ENCODE measurements around the gene NENF.
"Not testable (repeated sequence)": the region's sequence is repeated elsewhere in the genome, so short reads cannot be mapped to it uniquely, and the experiment has no call there.

The NENF gene

DNA sequence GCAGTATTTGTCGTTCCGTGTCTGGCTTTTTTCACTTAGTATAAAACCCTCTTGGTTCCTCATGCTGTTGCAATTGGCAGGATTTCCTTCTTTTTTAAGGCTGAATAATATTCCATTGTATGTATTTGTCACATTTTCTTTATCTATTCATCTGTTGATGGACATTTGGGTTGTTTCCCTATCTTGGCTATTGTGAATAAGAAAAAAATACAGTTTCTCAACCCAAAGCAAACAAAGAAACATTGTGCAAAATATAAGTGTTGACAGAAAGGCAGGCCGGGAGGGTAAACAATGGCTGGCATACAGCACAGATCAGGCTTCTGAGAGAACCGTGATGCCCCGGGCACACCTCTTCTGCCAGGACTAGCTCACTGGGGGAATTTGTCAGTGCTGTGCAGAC is 26.9 kb downstream of the NENF start:
- no peak for DNase-seq (ENCODE audit: low read depth in 3 of 3)

DNA sequence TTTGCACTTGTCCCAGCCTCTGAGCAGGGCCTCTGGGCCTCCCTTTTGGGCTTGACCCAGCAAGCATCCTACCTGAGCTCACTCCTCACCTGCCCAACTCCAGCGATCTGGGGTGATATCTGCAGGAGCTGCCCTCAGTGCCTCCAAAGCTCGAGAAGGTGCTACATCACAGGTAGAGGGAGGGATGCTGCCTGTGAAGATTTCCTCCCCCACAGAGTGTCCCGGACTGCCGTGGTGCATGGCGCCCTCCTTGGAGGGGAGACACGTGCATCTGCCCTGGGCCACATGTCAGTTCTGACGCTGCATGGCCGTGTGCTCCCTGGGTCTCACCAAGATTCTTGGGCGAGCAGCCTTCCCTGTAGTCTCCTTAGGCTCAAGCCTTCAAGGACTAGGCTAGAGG is 27.7 kb downstream of the NENF start:
- DNase-seq (ENCODE audit: low read depth in 3 of 3): no peak

DNA sequence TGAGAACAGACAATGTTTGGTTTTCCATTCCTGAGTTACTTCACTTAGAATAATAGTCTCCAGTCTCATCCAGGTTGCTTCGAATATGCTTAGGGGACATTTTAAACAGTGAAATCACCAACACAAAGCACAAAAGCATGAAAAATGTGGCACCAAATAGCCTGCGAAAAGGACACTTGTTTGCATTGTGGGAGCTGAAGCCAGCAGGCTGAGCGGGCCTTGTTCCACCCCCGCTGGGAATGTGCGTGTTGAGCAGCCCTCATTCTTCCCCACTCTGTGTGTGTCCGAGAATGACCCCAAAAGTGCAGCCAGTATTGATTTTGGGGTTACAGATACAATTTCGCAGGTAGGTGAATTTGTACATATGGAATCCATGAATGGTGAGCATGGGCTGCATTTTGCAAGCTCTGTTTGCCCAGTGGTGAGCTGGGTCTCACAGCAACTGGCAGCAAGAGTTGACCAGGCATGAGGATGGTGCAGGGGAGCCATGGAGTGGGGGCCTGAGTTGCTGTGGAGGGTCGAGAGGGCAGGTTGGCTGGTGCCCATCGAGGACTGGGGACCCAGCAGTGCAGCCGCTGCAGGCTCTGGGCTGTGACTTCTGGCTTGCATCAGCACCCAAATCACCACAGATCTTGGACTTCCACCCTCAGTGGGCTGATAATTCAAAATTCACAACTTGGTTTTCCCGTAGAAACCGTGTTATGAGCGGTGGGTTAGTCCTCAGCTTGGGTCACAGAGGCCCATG is 29.4 kb downstream of the NENF start:
- DNase-seq (ENCODE audit: low read depth in 3 of 3): no peak

DNA sequence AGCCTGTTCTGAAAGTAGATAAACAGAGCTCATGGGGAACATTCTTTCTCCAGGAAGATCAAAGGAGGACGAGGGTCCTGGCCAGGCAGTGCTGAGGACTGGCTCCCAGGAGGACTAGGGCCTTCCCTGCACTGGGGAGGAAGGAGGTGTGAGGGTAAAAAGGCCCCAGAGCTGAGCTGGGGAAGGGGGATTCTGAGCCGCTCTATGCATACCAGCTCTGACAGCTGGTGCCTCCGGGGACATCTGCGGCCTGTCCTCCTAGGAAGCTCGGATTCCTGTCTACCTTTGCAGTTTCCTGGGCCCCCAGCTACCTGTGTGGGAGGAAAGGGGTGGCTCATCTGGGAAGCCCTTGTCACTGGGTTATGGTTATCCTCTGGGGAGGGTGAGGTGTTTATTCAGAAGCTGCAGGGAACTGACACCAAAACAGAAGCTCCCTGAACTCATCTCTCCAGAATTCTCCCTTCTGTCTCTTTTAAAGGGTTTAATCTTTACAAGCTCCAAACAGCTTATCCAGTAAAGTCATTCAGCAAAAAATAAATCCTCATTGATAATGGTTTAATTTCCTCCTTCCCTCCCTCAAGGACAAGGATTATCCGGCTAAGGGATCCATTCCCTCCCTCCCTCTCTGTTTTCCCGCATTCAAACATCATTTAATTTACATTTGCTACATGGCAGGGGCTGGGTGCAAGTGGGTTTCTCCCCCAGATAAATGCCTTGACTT is 31.0 kb downstream of the NENF start:
- DNase-seq (ENCODE audit: low read depth in 3 of 3): no peak

DNA sequence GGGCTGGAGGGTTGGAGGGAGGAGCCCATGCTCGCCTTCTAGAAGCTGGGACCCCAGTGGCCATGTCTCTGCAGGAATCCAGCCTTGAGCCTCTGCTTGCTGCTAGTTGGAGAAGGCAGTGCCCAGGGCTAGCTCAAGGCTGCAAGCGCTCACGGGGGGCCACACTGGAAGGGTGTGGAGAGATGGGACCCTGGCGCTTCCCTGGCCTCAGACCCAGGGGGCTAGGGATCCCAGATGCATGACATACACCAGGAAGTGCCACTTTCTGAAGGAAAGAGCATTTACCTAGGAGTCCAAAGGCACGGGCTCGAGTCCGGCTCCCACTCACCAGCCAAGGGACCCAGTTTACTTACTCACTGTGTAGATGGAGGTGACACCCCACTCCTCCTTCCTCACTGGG is 32.6 kb downstream of the NENF start:
- no peak for DNase-seq (ENCODE audit: low read depth in 3 of 3)

DNA sequence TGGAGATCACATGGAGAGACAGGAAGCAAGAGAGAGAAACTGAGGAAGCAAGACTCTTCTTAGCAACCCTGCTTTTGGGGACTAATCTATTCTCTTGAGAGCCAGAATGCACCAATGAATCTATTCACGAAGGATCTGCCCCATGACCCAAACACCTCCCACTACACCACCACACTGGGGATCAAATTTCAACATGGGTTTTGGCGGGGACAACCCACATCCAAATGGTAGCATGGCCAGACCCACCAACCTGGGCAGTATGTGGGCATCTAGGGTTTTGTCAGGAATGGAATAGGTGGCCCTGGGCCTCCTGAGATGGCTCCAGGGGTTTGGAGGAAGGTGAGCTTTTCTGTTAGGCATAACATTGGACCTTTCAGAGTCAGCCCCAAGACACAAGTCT is 33.7 kb downstream of the NENF start:
- no peak for DNase-seq (ENCODE audit: low read depth in 3 of 3)

DNA sequence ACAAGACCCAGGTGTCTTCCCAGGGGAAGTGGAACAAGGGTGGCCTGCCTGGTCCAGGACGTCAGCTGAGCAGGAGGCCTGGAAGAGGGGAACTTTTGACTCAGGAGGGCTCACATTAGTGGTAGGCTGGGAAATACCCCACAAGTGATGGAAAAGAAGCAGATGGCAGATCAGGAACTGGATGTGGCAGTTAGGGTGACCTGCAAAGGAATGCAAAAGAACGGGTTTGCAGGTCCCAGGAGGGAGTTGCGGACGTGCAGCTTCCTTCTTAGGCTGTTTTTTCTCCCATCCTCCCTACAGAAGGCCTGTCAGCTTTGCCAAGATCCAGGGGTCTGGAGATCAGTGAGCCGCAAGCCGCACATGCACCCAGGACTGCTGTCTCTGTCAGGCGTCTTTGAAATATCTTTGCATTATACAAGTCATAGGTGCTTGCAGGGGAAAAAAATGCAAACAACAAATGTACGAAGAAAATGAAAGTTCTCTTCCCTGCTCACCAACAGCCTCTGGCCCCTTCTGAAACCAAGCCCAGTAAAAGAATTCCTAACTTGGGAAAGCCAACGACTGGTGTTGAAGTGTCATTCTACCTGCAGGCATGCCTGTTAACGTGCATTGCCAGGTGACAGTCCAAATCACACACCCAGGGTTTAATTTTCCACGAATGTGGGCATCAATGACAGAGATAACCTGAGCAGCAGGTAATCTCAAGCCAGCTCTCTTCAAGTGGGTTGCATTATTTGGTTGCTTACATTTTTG is 34.4 kb downstream of the NENF start:
- no peak for DNase-seq (ENCODE audit: low read depth in 3 of 3)

DNA sequence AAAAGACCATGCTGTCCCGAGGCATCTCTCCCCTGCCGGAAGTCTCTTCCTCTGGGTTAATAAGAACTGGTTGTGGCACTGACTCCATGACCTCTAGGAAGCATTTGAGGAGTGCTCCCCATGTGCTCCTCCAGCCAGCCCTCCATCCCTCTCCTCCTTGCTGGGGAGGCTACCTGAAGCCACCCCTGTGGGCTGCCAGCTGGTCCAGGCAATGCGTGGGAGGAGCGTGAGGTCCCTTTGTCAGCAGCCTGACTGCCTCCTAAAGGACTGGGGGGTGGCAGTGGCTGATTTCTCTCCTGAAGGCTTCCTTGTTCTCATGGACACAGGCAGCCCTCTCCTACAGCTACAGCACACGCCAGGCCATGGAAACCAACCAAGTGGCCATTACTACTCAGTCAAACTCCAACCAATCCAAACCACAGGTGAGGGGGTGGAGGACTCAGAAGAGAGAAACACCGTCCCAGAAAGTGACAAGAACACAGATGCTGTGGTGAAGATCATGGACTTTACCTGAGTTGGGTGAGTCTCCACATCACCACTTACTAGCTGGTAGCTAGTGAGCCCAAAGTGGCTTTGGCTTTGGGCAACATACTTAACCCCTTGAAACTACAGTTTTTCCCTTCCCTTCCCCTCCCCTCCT is 35.2 kb downstream of the NENF start:
- DNase-seq (ENCODE audit: low read depth in 3 of 3): no peak

DNA sequence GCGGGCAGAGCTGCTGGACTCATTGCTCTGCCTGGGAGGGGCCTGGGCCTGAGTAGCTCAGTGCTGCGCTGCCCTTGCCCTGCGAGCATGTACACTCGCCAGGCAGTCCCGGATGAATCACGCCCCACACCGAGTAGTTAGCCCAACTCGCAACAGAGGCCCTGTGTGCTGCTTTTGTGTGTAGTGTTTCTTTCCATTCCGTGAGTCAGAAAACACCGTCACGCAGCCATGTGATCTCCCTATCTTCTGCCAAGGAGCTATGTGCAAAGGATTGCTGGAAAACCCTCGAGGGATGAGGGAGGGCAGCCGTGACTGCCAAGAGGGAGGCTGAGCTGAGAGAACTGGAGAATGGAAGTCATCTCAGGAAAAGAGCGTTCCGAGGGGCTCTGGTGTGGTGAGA is 37.3 kb downstream of the NENF start:
- no peak for DNase-seq (ENCODE audit: low read depth in 3 of 3)

DNA sequence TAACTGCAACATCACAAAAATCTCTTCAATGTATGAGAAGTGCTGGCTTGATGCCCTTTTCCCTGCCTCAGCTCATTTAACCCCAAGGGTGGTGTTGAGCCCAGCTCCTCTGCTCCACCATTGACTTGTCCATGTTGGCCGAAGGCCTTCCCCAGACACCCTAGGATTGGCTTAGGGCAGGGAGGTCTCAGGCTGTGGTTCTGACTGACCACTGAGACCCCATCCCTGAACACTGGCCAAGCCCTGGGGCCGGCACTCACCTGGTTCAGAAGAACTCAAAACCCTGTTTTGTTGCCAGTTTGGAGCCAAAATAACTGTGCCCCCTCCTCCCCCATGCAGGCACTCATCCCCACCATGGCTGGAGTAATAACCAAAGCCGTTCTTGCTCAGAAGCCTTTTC is 38.6 kb downstream of the NENF start:
- no peak for DNase-seq (ENCODE audit: low read depth in 3 of 3)

DNA sequence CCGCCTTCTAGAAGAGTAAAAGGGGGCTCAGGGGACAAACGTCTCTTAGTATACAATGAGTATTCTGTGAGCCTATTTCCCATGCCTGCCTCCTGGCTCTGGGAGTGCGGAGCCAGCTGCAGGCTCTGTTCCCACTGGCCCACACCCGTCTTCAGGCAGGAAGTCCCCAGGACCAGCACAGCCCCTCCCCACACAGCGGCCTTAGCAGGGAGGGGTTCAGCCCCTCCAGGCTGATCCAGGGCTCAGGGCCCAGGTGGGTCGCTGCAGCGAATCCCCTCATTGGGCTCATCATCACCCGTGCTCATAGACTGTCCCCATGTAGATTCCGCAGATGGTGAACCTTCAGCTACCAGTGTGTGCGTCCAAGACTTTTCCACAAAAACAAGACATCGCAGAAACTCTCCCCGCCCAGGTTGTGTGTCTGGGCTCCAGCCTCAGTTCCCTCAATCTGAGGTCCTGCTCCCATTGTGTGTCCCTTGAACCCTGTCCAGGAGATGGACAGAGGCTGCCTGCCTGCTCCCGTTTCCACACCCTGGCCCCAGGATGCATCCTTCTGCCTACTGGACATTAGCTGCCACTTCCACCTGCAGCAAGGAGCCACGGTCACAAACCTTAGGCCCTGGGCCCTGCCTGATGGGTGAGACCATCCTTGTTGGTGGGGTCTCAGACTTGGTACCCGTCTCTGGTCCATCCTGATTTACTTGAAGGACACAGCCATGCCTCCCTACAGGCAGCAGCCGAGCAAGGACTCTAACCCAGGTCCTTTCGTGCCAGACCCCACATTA is 39.4 kb downstream of the NENF start:
- no peak for DNase-seq (ENCODE audit: low read depth in 3 of 3)

DNA sequence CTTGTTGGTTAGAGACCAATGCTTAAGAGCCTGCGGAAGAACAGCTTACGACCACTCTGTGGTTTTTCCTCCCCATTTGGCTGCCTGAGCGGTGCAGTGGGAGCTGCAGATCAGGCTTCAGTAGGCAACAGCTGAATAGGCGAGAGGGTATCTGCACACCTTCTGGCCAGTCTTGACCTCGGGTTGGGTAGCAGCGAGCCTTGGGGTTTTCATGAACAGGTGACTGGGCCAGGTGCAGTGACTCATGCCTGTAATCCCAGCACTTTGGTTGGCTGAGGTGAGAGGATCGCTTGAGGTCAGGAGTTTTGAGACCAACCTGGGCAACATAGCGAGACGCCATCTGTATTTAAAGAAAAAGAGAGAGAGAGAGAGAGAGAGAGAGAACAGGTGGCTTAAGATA is 41.0 kb downstream of the NENF start:
- DNase-seq (ENCODE audit: low read depth in 3 of 3): no peak

DNA sequence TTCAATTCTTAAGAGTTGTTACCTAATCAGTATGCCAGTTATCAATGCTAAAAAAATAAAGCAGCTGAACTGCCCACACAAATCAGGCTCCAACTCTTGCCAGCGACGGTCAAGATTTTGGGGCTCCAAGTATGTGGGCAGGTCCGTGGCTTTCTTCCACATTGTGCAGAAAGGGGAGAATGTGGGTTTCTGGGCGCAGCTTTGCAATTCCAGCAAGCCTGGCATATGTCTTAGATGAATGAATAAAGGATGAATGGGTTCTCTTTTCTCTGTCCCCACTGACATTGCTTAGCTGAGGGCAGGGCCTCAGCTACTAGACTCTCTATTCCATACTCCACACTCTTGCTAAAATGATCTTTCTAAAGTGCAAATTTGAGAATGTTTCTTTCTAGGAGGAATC is 42.4 kb downstream of the NENF start:
- no peak for DNase-seq (ENCODE audit: low read depth in 3 of 3)

DNA sequence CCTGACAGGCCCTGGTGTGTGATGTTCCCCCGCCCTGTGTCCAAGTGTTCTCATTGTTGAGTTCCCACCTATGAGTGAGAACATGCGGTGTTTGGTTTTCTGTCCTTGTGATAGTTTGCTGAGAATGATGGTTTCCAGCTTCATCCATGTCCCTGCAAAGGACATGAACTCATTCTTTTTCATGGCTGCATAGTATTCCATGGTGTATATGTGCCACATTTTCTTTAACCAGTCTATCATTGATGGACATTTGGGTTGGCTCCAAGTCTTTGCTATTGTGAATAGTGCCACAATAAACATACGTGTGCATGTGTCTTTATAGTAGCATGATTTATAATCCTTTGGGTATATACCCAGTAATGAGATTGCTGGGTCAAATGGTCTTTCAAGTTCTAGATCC is 43.1 kb downstream of the NENF start:
- DNase-seq (ENCODE audit: low read depth in 3 of 3): not testable (repeated sequence)

DNA sequence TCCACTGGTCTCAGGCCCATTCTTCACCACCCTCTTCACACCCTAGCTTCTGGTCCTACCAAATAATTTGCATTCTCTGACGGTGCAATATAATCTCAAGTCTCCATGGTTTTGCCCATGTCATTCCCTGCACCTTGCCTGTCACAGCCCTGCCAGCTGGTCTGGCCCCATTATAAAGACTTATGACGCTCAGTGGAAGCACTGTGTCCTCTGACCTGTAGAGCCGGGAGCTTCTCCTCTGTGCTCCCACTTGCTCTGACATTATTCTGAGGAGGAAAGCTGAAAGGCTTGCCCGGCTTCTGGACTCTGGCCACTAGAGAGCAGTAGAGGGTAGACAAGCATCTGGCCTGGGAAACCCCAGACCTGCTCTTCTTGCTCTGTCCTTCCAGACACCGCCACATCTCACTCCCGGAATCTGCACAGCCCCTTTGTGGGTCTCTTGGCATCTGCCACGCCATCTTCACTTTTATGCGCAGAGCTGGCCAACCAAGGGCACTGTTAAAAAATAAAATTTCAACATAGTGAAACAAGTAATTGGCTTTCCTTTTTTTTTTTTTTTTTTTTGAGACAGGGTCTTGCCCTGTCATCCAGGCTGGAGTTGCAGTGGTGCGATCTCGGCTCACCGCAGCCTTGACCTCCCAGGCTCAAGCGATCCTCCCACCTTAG is 44.4 kb downstream of the NENF start:
- peak; percentile 65 to 70 (median 67) for DNase-seq (ENCODE audit: low read depth in 3 of 3)

DNA sequence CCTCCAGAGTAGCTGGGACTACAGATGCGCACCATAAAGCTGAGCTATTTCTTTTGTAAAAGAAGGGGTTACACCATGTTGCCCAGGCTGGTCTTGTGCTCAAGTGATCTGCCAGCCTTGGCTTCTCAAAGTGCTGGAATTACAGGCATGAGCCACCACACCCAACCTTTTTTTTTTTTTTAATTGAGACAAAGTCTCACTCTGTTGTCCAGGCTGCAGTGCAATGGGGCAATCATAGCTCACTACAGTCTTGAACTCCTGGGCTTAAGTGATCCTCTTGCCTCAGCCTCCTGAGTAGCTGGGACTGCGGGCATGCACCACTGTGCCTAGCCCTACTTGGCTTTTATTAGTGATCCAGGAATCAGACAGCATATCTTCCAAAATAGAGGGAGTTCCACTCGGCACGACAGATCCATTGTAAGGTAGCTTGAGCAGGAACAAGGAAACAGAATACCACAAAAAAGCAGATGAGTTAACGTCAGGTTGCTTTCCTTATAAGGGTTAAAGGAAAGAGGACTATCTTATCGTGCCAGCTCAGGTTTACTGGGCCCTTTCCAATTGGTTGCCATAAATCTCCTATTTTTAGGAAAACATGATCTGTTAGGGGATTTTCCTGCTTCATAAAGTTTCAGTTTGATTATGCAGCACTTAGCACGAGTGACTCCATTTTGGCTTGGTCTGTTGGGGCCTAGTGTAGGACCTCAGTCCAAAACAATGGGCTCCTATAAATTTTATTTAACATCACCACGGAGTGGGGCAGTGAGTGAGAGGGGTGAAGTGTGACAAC is 45.2 kb downstream of the NENF start:
- no peak for DNase-seq (ENCODE audit: low read depth in 3 of 3)

DNA sequence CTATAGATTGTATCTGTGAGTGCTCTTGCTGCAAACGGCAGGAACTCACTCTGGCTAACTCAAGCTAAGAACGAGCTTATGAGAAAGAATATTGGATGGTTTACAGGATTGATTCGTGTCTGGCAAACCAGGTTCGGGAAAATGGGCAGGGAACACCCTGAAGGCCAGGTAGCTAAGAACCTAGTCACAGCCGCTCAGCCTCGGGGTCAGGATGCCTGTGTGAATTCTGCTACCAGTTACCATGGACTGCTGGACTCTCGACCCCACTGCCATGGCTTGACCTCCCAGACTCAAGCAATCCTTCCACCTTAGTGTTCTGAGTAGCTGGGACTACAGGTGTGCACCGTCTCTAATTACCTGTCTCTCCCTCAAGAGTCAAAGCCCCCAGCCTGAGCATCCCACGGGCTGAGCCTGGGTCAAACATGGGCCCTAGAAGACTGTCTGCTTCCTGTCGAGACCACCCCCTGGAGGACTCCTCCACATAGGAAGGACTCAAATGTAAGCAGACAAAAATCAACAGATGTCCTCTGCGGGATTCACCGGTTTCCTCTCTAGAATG is 45.8 kb downstream of the NENF start:
- DNase-seq (ENCODE audit: low read depth in 3 of 3): no peak

DNA sequence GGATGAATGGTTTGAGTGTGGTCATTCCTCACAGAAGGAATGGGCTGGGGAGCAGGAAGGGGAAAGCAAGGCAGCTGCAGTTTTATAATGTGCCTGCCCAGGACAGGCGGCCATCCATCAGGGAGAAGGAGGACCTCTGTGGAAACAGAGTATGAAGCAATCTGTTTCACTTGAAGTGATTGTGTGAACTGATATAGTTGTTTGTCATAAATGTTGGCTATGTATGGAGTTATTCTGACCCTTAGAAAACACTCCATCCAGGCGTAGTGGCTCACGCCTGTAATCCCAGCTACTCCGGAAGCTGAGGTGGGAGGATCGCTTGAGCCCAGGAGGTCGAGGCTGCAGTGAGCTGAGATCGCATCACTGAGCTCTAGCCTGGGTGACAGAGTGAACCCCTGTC is 46.5 kb downstream of the NENF start:
- DNase-seq (ENCODE audit: low read depth in 3 of 3): no peak

DNA sequence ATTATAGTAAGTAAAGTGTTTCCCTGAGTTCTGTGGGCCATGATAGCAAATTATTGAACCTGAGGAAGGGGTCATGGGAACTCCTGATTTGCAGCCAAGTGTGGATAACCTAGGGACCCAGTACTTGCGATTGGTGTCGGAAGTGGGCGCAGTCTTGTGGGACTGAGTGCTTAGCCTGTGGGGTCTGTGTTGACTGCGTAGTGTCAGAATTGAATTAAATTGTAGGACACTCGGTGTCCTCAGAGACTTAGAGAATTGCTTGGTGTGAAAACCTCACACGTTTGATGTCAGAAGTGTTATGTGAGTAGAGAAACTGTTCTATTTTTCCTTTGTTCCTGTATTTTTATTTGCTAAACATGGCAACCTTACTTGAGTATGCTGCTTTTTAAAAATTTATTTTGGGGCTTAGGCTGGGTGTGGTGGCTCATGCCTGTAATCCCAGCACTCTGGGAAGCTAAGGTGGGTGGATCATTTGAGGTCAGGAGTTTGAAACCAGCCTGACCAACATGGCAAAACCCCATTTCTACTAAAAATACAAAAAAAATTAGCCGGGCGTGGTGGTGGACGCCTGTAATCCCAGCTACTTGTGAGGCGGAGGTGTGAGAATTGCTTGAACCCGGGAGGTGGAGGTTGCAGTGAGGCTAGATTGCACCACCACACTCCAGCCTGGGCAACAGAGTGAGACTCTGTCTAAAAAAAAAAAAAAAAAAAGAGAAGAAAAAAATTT is 48.2 kb downstream of the NENF start:
- DNase-seq (ENCODE audit: low read depth in 3 of 3): not testable (repeated sequence)

Measured in stimulated activated CD4-positive, alpha-beta T cell treated with anti-CD3 and anti-CD28 coated beads, TNF-alpha, amount 100 ng/mL, for 48 hours (primary cell).